DOHH2 (cell line): ENCODE data around the gene SRRM2.

Experiments used
- CTCF ChIP-seq: fragments of 200-600 bp; sonication (generic); IDR thresholded peaks from one replicate; pipeline ENCODE4 v1.5.1; 2014; ENCODE audit warnings: antibody characterized with exemption, mild to moderate bottlenecking, low read depth, low read length; ENCODE audit not compliant: poor library complexity, severe bottlenecking
- EZH2phosphoT487 ChIP-seq: fragments of 200-600 bp; sonication (generic); IDR thresholded peaks from 2 replicates; pipeline ENCODE4 v1.6.1; 2017; ENCODE audit warnings: borderline replicate concordance, mild to moderate bottlenecking, antibody characterized with exemption, low read length, moderate library complexity, mixed read lengths

- no peak for TF ChIP-seq CTCF
- TF ChIP-seq EZH2phosphoT487, result no peak
Measured at GRCh38 chr16:2736476-2737237, 15.8 kb upstream of the SRRM2 start.
